Measurements from ENCODE around the gene RTN4RL2. TPM values are rescaled to one million over a fixed set of nuclear protein-coding genes. Genes with fewer than 3 reads are reported as not detected.

The RTN4RL2 gene
- total RNA-seq, 1 donor from 2014 or later: not detected

GRCh38 chr11:57493507-57494503 lies 33.5 kb downstream of the RTN4RL2 start:
- FAIRE-seq: no peak
- Histone ChIP-seq H3K27me3 (ENCODE audit: control insufficient read depth, insufficient read depth, low read length) (peaks cover 2% of the 10 kb centered on the region), H3K4me3 (ENCODE audit: low read depth, low read length) (no peak overlapping the region), H3K36me3 (ENCODE audit: control insufficient read depth, insufficient read depth, low read length) (no peaks in the 10 kb centered on the region)
- peak; percentile 92 for TF ChIP-seq CTCF (IDR thresholded peaks at IDR 0.05; ENCODE audit: insufficient read depth, low read length, severe bottlenecking)
- DNase-seq (ENCODE audit: low read depth): peak; percentile 50

GRCh38 chr11:57496109-57496820 lies 35.9 kb downstream of the RTN4RL2 start:
- H3K27me3 ChIP-seq (ENCODE audit: control insufficient read depth, insufficient read depth, low read length): no peaks in the 10 kb centered on the region
- no peak for FAIRE-seq
- DNase-seq (ENCODE audit: low read depth): no peak
- no peaks in the 10 kb centered on the region for H3K36me3 ChIP-seq (ENCODE audit: control insufficient read depth, insufficient read depth, low read length)
- no peak for TF ChIP-seq CTCF (IDR thresholded peaks at IDR 0.05; ENCODE audit: insufficient read depth, low read length, severe bottlenecking)
- H3K4me3 ChIP-seq (ENCODE audit: low read depth, low read length): no peak overlapping the region

- no peak for FAIRE-seq
- no peak for DNase-seq (ENCODE audit: low read depth)
- no peak for TF ChIP-seq CTCF (IDR thresholded peaks at IDR 0.05; ENCODE audit: insufficient read depth, low read length, severe bottlenecking)
- Histone ChIP-seq H3K36me3 (ENCODE audit: control insufficient read depth, insufficient read depth, low read length) (no peaks in the 10 kb centered on the region), H3K4me3 (ENCODE audit: low read depth, low read length) (no peak overlapping the region), H3K27me3 (ENCODE audit: control insufficient read depth, insufficient read depth, low read length) (no peaks in the 10 kb centered on the region)
These were observed 37.2 kb downstream of the RTN4RL2 start for GRCh38 chr11:57497303-57498247.

- no peak for DNase-seq (ENCODE audit: low read depth)
- no peak overlapping the region for H3K4me3 ChIP-seq (ENCODE audit: low read depth, low read length)
- no peak for TF ChIP-seq CTCF (IDR thresholded peaks at IDR 0.05; ENCODE audit: insufficient read depth, low read length, severe bottlenecking)
- no peaks in the 10 kb centered on the region for H3K36me3 ChIP-seq (ENCODE audit: control insufficient read depth, insufficient read depth, low read length)
- no peak for FAIRE-seq
- H3K27me3 ChIP-seq (ENCODE audit: control insufficient read depth, insufficient read depth, low read length): no peaks in the 10 kb centered on the region
These were observed 38.2 kb downstream of the RTN4RL2 start for GRCh38 chr11:57498540-57498939.

- TF ChIP-seq CTCF (IDR thresholded peaks at IDR 0.05; ENCODE audit: insufficient read depth, low read length, severe bottlenecking): no peak
- H3K27me3 ChIP-seq (ENCODE audit: control insufficient read depth, insufficient read depth, low read length): no peaks in the 10 kb centered on the region
- H3K36me3 ChIP-seq (ENCODE audit: control insufficient read depth, insufficient read depth, low read length): no peaks in the 10 kb centered on the region
- no peak for FAIRE-seq
- peak overlapping the region; percentile 28 for H3K4me3 ChIP-seq (ENCODE audit: low read depth, low read length)
- DNase-seq (ENCODE audit: low read depth): peak; percentile 69
These were observed 39.2 kb downstream of the RTN4RL2 start for GRCh38 chr11:57499413-57499982.

Measured in bronchial epithelial cell (primary cell).